CD14-positive monocyte (primary cell): Measurements from ENCODE around the gene PADI1. TPM values are rescaled to one million over a fixed set of nuclear protein-coding genes. Genes with fewer than 3 reads are reported as not detected.

Experiments
- DNase-seq, 3 donors: peaks; one replicate each; pipeline ENCODE4 v3.0.0-alpha.2; 2011 to 2022
- H2AFZ ChIP-seq: 2 replicates; pipeline ENCODE4 v1.6.0; 2012; ENCODE audit warnings: mild to moderate bottlenecking, low read depth, low read length, inconsistent platforms; ENCODE audit not compliant: insufficient read depth, poor library complexity, severe bottlenecking
- H3K27ac ChIP-seq, 2 donors: 1 replicate in 1 of 2; 2 replicates in 1 of 2; pipeline ENCODE4 v1.5.1; 2012 to 2013; ENCODE audit warnings: low read length in 2 of 2, control low read depth in 1 of 2, inconsistent platforms in 1 of 2, low read depth in 1 of 2, mild to moderate bottlenecking in 1 of 2
- H3K27me3 ChIP-seq, 2 donors: one replicate each; pipeline versions ENCODE4 v1.6.0 to v1.6.1; 2011 to 2013; ENCODE audit warnings: low read length in 2 of 2; ENCODE audit not compliant: control insufficient read depth in 2 of 2, insufficient read depth in 2 of 2
- H3K36me3 ChIP-seq, 2 donors: replicated peaks in 1 of 2; 1 replicate in 1 of 2; 2 replicates in 1 of 2; pipeline versions ENCODE4 v1.5.1 to v1.6.1; 2012 to 2013; ENCODE audit warnings: low read length in 2 of 2, control low read depth in 1 of 2, inconsistent platforms in 1 of 2, mild to moderate bottlenecking in 1 of 2; ENCODE audit not compliant: insufficient read depth in 2 of 2, control insufficient read depth in 1 of 2
- H3K4me1 ChIP-seq, 2 donors: 1 replicate in 1 of 2; 2 replicates in 1 of 2; pipeline versions ENCODE4 v1.5.1 to v1.6.1; 2012 to 2013; ENCODE audit warnings: low read length in 2 of 2, control low read depth in 1 of 2, inconsistent platforms in 1 of 2, mild to moderate bottlenecking in 1 of 2, moderate library complexity in 1 of 2; ENCODE audit not compliant: insufficient read depth in 2 of 2, control insufficient read depth in 1 of 2
- H3K4me2 ChIP-seq: replicated peaks from 2 replicates; pipeline ENCODE3; 2012; ENCODE audit warnings: low read length, moderate library complexity, mild to moderate bottlenecking; ENCODE audit not compliant: poor library complexity, severe bottlenecking; ENCODE audit errors: extremely low read depth
- H3K4me3 ChIP-seq, 3 experiments: fragments of 200-600 bp in 1 of 3; sonication (generic) in 1 of 3; replicated peaks in 1 of 3; 1 replicate in 2 of 3; 2 replicates in 1 of 3; pipeline ENCODE4 v1.5.1; 2011 to 2013; ENCODE audit warnings: low read length in 3 of 3, mild to moderate bottlenecking in 3 of 3, control low read depth in 2 of 3, low read depth in 2 of 3, inconsistent platforms in 1 of 3, moderate library complexity in 1 of 3
- H3K79me2 ChIP-seq: 2 replicates; pipeline ENCODE4 v1.6.0; 2012; ENCODE audit warnings: mild to moderate bottlenecking, control low read depth, inconsistent platforms, low read length, moderate library complexity; ENCODE audit not compliant: insufficient read depth
- H3K9ac ChIP-seq: 2 replicates; pipeline ENCODE4 v1.6.0; 2017; ENCODE audit warnings: low read length, mild to moderate bottlenecking; ENCODE audit not compliant: insufficient read depth, poor library complexity, severe bottlenecking
- H3K9me3 ChIP-seq, 2 donors: replicated peaks in 1 of 2; 1 replicate in 1 of 2; 2 replicates in 1 of 2; pipeline versions ENCODE4 v1.5.1 to v1.6.1; 2012 to 2013; ENCODE audit warnings: low read length in 2 of 2, control low read depth in 1 of 2; ENCODE audit not compliant: control insufficient read depth in 1 of 2, insufficient read depth in 1 of 2
- H4K20me1 ChIP-seq: 2 replicates; pipeline ENCODE4 v1.6.0; 2012; ENCODE audit warnings: mild to moderate bottlenecking, low read length, control low read depth, moderate library complexity; ENCODE audit not compliant: insufficient read depth
- H3K27ac Mint-ChIP-seq, 7 donors: one replicate each; pipeline ENCODE4 v1.8.0; 2020; ENCODE audit warnings: mild to moderate bottlenecking in 7 of 7, mixed read lengths in 7 of 7, moderate library complexity in 6 of 7, inconsistent platforms in 2 of 7
- H3K27me3 Mint-ChIP-seq, 3 donors: one replicate each; pipeline ENCODE4 v1.8.0; 2021 to 2022; ENCODE audit warnings: low read depth in 3 of 3, mild to moderate bottlenecking in 3 of 3, mixed read lengths in 3 of 3, moderate library complexity in 3 of 3, inconsistent platforms in 1 of 3
- H3K36me3 Mint-ChIP-seq, 2 donors: one replicate each; pipeline ENCODE4 v1.8.0; 2020; ENCODE audit warnings: mixed read lengths in 2 of 2, inconsistent platforms in 1 of 2, mild to moderate bottlenecking in 1 of 2
- H3K4me1 Mint-ChIP-seq: one replicate; pipeline ENCODE4 v1.8.0; 2020; ENCODE audit warnings: mild to moderate bottlenecking, mixed read lengths
- H3K4me3 Mint-ChIP-seq, 2 donors: one replicate each; pipeline ENCODE4 v1.8.0; 2020; ENCODE audit warnings: mild to moderate bottlenecking in 2 of 2, mixed read lengths in 2 of 2, moderate library complexity in 1 of 2
- H3K9me3 Mint-ChIP-seq, 7 donors: one replicate each; pipeline ENCODE4 v1.8.0; 2020 to 2022; ENCODE audit warnings: mixed read lengths in 7 of 7, mild to moderate bottlenecking in 6 of 7, moderate library complexity in 6 of 7, inconsistent platforms in 2 of 7
- CTCF ChIP-seq: fragments of 200-600 bp; IDR thresholded peaks from one replicate; pipeline ENCODE4 v1.8.0; 2022; ENCODE audit warnings: antibody characterized with exemption, mild to moderate bottlenecking
- WGBS: methylation state at CpG from one replicate; pipeline ENCODE4 v1.1.5; 2013; ENCODE audit warnings: missing lambda C conversion rate; ENCODE audit not compliant: insufficient coverage; 5-methylcytosine and 5-hydroxymethylcytosine counted together
- intact Hi-C, 2 donors: fragments of 100-400 bp; cut with micrococcal nuclease; formaldehyde crosslinking; loops; one replicate each; pipeline versions ENCODE4 v1.15.0 to v1.15.1; 2023
- polyA plus RNA-seq, 3 donors: library from polyadenylated mRNA; depleted of rRNA in 1 of 3; unstranded in 2 of 3; stranded (reverse) in 1 of 3; fragments of 300-500 nt in 2 of 3; fragments of >200 nt in 1 of 3; fragmentation: Illumina TruSeq in 2 of 3; gene quantifications; 1 replicate in 2 of 3; 2 replicates in 1 of 3; pipeline ENCODE4 v1.2.3, GENCODE V29; 2012 to 2021

The PADI1 gene
- polyA plus RNA-seq, 3 donors, result not detected

GRCh38 chr1:17220287-17220686, 15.4 kb downstream of the PADI1 start:
- 100% methylated on average over 1 of the region's 3 CpGs for WGBS

GRCh38 chr1:17222557-17222956, 17.6 kb downstream of the PADI1 start:
- no peak overlapping the region for H3K27ac ChIP-seq
- H3K9me3 Mint-ChIP-seq, result no peaks in the 10 kb centered on the region
- intact Hi-C loops, result no loop called here
- no peak for DNase-seq
- WGBS, result 95% methylated on average over 8 of the region's 14 CpGs
- no peak overlapping the region for H3K27ac Mint-ChIP-seq
- no peaks in the 10 kb centered on the region for H3K79me2 ChIP-seq
- H3K4me1 Mint-ChIP-seq, result no peaks in the 10 kb centered on the region
- H3K27me3 ChIP-seq, result no peaks in the 10 kb centered on the region
- H3K27me3 Mint-ChIP-seq, result peaks cover 3 to 8% (median 6%) of the 10 kb centered on the region in 3 donors
- H3K4me3 ChIP-seq, result no peak overlapping the region
- no peaks in the 10 kb centered on the region for H4K20me1 ChIP-seq
- no peak for TF ChIP-seq CTCF
- H3K4me1 ChIP-seq, result no peaks in the 10 kb centered on the region
- H3K9me3 ChIP-seq, result no peaks in the 10 kb centered on the region
- H3K4me2 ChIP-seq, result no peak overlapping the region
- no peaks in the 10 kb centered on the region for H3K36me3 Mint-ChIP-seq
- H3K4me3 Mint-ChIP-seq, result no peak overlapping the region
- H3K36me3 ChIP-seq, result no peaks in the 10 kb centered on the region
- no peak overlapping the region for H2AFZ ChIP-seq
- no peak overlapping the region for H3K9ac ChIP-seq

More at GRCh38 chr1:17220287-17220686, 15.4 kb downstream of the PADI1 start:
- Mint-ChIP-seq H3K9me3 (no peaks in the 10 kb centered on the region), H3K27ac (no peak overlapping the region), H3K36me3 (no peaks in the 10 kb centered on the region), H3K4me1 (peaks cover 3% of the 10 kb centered on the region), H3K27me3 (peaks cover 6 to 12% (median 10%) of the 10 kb centered on the region in 3 donors), H3K4me3 (no peak overlapping the region)
- H3K36me3 ChIP-seq, result no peaks in the 10 kb centered on the region
- no peak overlapping the region for H3K4me2 ChIP-seq
- no peaks in the 10 kb centered on the region for H4K20me1 ChIP-seq
- no peak overlapping the region for H3K4me3 ChIP-seq
- H3K27ac ChIP-seq, result no peak overlapping the region
- no peak overlapping the region for H3K9ac ChIP-seq
- intact Hi-C loops, result no loop called here
- no peaks in the 10 kb centered on the region for H3K9me3 ChIP-seq
- no peaks in the 10 kb centered on the region for H3K4me1 ChIP-seq
- no peaks in the 10 kb centered on the region for H3K27me3 ChIP-seq
- H2AFZ ChIP-seq, result no peak overlapping the region
- TF ChIP-seq CTCF, result no peak
- DNase-seq, result no peak
- no peaks in the 10 kb centered on the region for H3K79me2 ChIP-seq
